Type B pancreatic cell (in vitro differentiated cells): ENCODE results near the gene STK10. TPM values are rescaled to one million over a fixed set of nuclear protein-coding genes. Genes with fewer than 3 reads are reported as not detected.

Experiments used
- DNase-seq: peaks from one replicate; pipeline ENCODE4 v3.0.0; 2021; ENCODE audit warnings: mixed read lengths; ENCODE audit not compliant: unreplicated experiment; ENCODE audit errors: extremely low spot score
- H3K27ac Mint-ChIP-seq: 2 replicates; pipeline ENCODE4 v1.8.0; 2021; ENCODE audit warnings: mild to moderate bottlenecking, mixed read lengths
- H3K27me3 Mint-ChIP-seq: 2 replicates; pipeline ENCODE4 v1.8.0; 2021; ENCODE audit warnings: mixed read lengths
- H3K36me3 Mint-ChIP-seq: 2 replicates; pipeline ENCODE4 v1.8.0; 2021; ENCODE audit warnings: mixed read lengths
- H3K4me1 Mint-ChIP-seq: one replicate; pipeline ENCODE4 v1.8.0; 2021; ENCODE audit warnings: mixed read lengths; ENCODE audit not compliant: unreplicated experiment
- H3K4me3 Mint-ChIP-seq: 2 replicates; pipeline ENCODE4 v1.8.0; 2021; ENCODE audit warnings: mild to moderate bottlenecking, mixed read lengths
- H3K9me3 Mint-ChIP-seq: 2 replicates; pipeline ENCODE4 v1.8.0; 2021; ENCODE audit warnings: mixed read lengths
- CTCF ChIP-seq: fragments of 200-600 bp; sonication (generic); conservative IDR thresholded peaks from 2 replicates; pipeline ENCODE4 v1.5.0; 2021; ENCODE audit warnings: antibody characterized with exemption, mild to moderate bottlenecking
- total RNA-seq: library from RNA; stranded (reverse); gene quantifications from 2 replicates; pipeline ENCODE4 v1.2.1, GENCODE V29; 2021; ENCODE audit warnings: low replicate concordance

The STK10 gene
- total RNA-seq, 1 donor from 2014 or later, result 15.2 TPM

- Mint-ChIP-seq H3K27me3 (no peaks in the 10 kb centered on the region), H3K4me1 (peaks cover 34% of the 10 kb centered on the region), H3K9me3 (no peaks in the 10 kb centered on the region), H3K36me3 (peaks cover 4% of the 10 kb centered on the region), H3K27ac (peak overlapping the region; percentile 58), H3K4me3 (peak overlapping the region; percentile 62)
- no peak for DNase-seq
- TF ChIP-seq CTCF, result no peak
Measured at GRCh38 chr5:172102913-172103626, 85.0 kb downstream of the STK10 start.

GRCh38 chr5:172102218-172102870 lies 85.7 kb downstream of the STK10 start:
- peak overlapping the region; percentile 72 for H3K27ac Mint-ChIP-seq
- H3K4me1 Mint-ChIP-seq, result peaks cover 42% of the 10 kb centered on the region

GRCh38 chr5:172101547-172102217 lies 86.3 kb downstream of the STK10 start:
- no peak for TF ChIP-seq CTCF
- peaks cover 37% of the 10 kb centered on the region for H3K4me1 Mint-ChIP-seq
- no peaks in the 10 kb centered on the region for H3K9me3 Mint-ChIP-seq
- H3K36me3 Mint-ChIP-seq, result peaks cover 4% of the 10 kb centered on the region
- H3K27ac Mint-ChIP-seq, result peak overlapping the region; percentile 72
- no peak overlapping the region for H3K4me3 Mint-ChIP-seq
- DNase-seq, result no peak
- H3K27me3 Mint-ChIP-seq, result no peaks in the 10 kb centered on the region

More at GRCh38 chr5:172102218-172102870, 85.7 kb downstream of the STK10 start:
- Mint-ChIP-seq H3K4me3 (peak overlapping the region; percentile 45), H3K9me3 (no peaks in the 10 kb centered on the region), H3K36me3 (peaks cover 4% of the 10 kb centered on the region), H3K27me3 (no peaks in the 10 kb centered on the region)
- DNase-seq, result no peak
- no peak for TF ChIP-seq CTCF

GRCh38 chr5:172098883-172099282 lies 89.1 kb downstream of the STK10 start:
- Mint-ChIP-seq H3K27me3 (no peaks in the 10 kb centered on the region), H3K9me3 (no peaks in the 10 kb centered on the region), H3K4me1 (peaks cover 31% of the 10 kb centered on the region), H3K36me3 (peaks cover 4% of the 10 kb centered on the region), H3K4me3 (no peak overlapping the region), H3K27ac (no peak overlapping the region)
- no peak for TF ChIP-seq CTCF
- no peak for DNase-seq

- Mint-ChIP-seq H3K36me3 (peaks cover 4% of the 10 kb centered on the region), H3K4me3 (no peak overlapping the region), H3K27ac (no peak overlapping the region), H3K9me3 (no peaks in the 10 kb centered on the region), H3K27me3 (no peaks in the 10 kb centered on the region), H3K4me1 (peaks cover 23% of the 10 kb centered on the region)
- DNase-seq, result no peak
- no peak for TF ChIP-seq CTCF
Measured at GRCh38 chr5:172098046-172098445, 90.0 kb downstream of the STK10 start.
